IMR-90 (cell line): ENCODE measurements around the gene BICD1.

Source experiments
- BHLHE40 ChIP-seq: fragments of 150-350 bp; IDR thresholded peaks from 2 replicates; pipeline ENCODE4 v1.6.1; 2016; ENCODE audit warnings: mild to moderate bottlenecking, low read depth, low read length
- CEBPB ChIP-seq: IDR thresholded peaks from 2 replicates; pipeline ENCODE4 v1.6.1; 2012; ENCODE audit warnings: low read depth, low read length, improper control_type of control experiment
- CHD1 ChIP-seq: IDR thresholded peaks from 2 replicates; pipeline ENCODE4 v1.6.1; 2012; ENCODE audit warnings: low read depth, low read length, improper control_type of control experiment
- CTCF ChIP-seq: conservative IDR thresholded peaks from 2 replicates; pipeline ENCODE4 v1.5.1; 2012; ENCODE audit warnings: mild to moderate bottlenecking, low read depth, low read length, improper control_type of control experiment
- ELK1 ChIP-seq: fragments of 150-350 bp; IDR thresholded peaks from 2 replicates; pipeline ENCODE4 v1.6.1; 2016; ENCODE audit warnings: low read depth, mild to moderate bottlenecking, low read length, moderate library complexity, borderline replicate concordance
- MAFK ChIP-seq: IDR thresholded peaks from 2 replicates; pipeline ENCODE4 v1.6.1; 2012; ENCODE audit warnings: low read depth, low read length, improper control_type of control experiment
- MXI1 ChIP-seq: IDR thresholded peaks from 2 replicates; pipeline ENCODE4 v1.6.1; 2012; ENCODE audit warnings: low read depth, mild to moderate bottlenecking, low read length, moderate library complexity, borderline replicate concordance
- NFE2L2 ChIP-seq: fragments of 150-350 bp; IDR thresholded peaks from 2 replicates; pipeline ENCODE4 v1.6.1; 2016; ENCODE audit warnings: low read depth, mild to moderate bottlenecking, low read length
- POLR2A ChIP-seq: IDR thresholded peaks from 2 replicates; pipeline ENCODE4 v1.6.1; 2012; ENCODE audit warnings: mild to moderate bottlenecking, low read depth, low read length
- RCOR1 ChIP-seq: IDR thresholded peaks from 2 replicates; pipeline ENCODE4 v1.6.1; 2012; ENCODE audit warnings: mild to moderate bottlenecking, low read length, improper control_type of control experiment; ENCODE audit not compliant: insufficient replicate concordance
- RFX5 ChIP-seq: IDR thresholded peaks from 2 replicates; pipeline ENCODE4 v1.8.0; 2012; ENCODE audit warnings: low read depth, mild to moderate bottlenecking, low read length, moderate library complexity
- USF2 ChIP-seq: fragments of 150-350 bp; IDR thresholded peaks from 2 replicates; pipeline ENCODE4 v1.6.1; 2017; ENCODE audit warnings: mild to moderate bottlenecking, antibody characterized with exemption, low read length, low read depth

DNA sequence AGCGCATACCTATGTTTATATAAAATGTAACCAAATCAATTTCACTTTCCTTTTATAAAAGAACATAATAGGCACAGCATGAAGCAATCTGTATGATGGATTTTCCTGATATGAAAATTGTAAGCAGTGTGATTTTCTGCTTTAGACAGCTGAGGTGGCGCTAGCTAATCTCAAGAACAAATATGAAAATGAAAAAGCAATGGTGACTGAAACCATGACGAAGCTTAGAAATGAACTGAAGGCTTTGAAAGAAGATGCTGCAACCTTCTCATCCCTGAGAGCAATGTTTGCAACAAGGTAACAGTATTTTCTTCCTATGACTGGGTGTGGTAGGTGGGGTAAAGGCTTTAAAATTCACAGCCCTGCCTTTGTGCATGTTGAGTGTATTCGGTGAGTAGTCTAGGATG lies 227.7 kb downstream of the BICD1 start:
- no peak for TF ChIP-seq MXI1
- no peak for TF ChIP-seq CTCF
- TF ChIP-seq POLR2A: no peak
- TF ChIP-seq CEBPB: no peak
- no peak for TF ChIP-seq MAFK
- TF ChIP-seq NFE2L2: no peak
- no peak for TF ChIP-seq BHLHE40
- TF ChIP-seq RFX5: no peak
- no peak for TF ChIP-seq USF2
- TF ChIP-seq RCOR1: no peak
- TF ChIP-seq CHD1: no peak
- TF ChIP-seq ELK1: no peak
